Ovary (tissue), 9 donors: Measurements from ENCODE around the gene BSN. TPM values are rescaled to one million over a fixed set of nuclear protein-coding genes. Genes with fewer than 3 reads are reported as not detected.

Experiments used
- DNase-seq, 5 donors: peaks; one replicate each; pipeline ENCODE4 v3.0.0-alpha.2; 2019 to 2020
- H3K27ac ChIP-seq, 2 donors: fragments of 200-600 bp; one replicate each; pipeline versions ENCODE4 v1.5.1 to v1.8.0; 2019 to 2022
- H3K27me3 ChIP-seq: fragments of 200-600 bp; one replicate; pipeline ENCODE4 v1.8.0; 2022
- H3K36me3 ChIP-seq: fragments of 200-600 bp; sonication (generic); one replicate; pipeline ENCODE4 v1.5.1; 2019
- H3K4me1 ChIP-seq: one replicate; pipeline ENCODE4 v1.8.1; 2013; ENCODE audit warnings: mild to moderate bottlenecking, moderate library complexity; ENCODE audit not compliant: insufficient read depth
- H3K4me3 ChIP-seq: fragments of 200-600 bp; sonication (generic); one replicate; pipeline ENCODE4 v1.5.1; 2017
- H3K9me3 ChIP-seq, 2 donors: fragments of 200-600 bp in 1 of 2; sonication (generic) in 1 of 2; one replicate each; pipeline versions ENCODE4 v1.5.1 to v1.8.1; 2013 to 2019; ENCODE audit warnings: mild to moderate bottlenecking in 1 of 2, moderate library complexity in 1 of 2
- EP300 ChIP-seq: sonication (generic); formaldehyde crosslinking; IDR thresholded peaks from one replicate; pipeline ENCODE4 v1.6.1; 2017; ENCODE audit warnings: antibody characterized with exemption
- POLR2A ChIP-seq: fragments of 450-650 bp; IDR thresholded peaks from one replicate; pipeline ENCODE4 v1.6.1; 2017; ENCODE audit warnings: antibody characterized with exemption, mild to moderate bottlenecking, moderate library complexity
- WGBS, 3 donors: extraction: QIAGEN DNeasy Blood & Tissue Kit in 1 of 3; methylation state at CpG; one replicate each; pipeline versions ENCODE4 v1.1.5 to v1.1.7; 2013 to 2017; 5-methylcytosine and 5-hydroxymethylcytosine counted together
- intact Hi-C, 4 donors: fragments of 100-400 bp; cut with DNase I; formaldehyde crosslinking; loops; one replicate each; pipeline versions ENCODE4 v1.11.0 to v1.15.1; 2022 to 2023
- polyA plus RNA-seq, 2 donors: library from polyadenylated mRNA; stranded (reverse); fragments of 200-250 nt in 1 of 2; fragments of 350-450 nt in 1 of 2; fragmentation: Illumina TruSeq in 1 of 2; extraction: RNeasy Lipid Tissue Mini Kit (QIAGEN cat#74804) in 1 of 2; gene quantifications; one replicate each; pipeline ENCODE4 v1.2.3, GENCODE V29; 2013 to 2014
- total RNA-seq, 7 donors: library from RNA; depleted of rRNA in 2 of 7; stranded (reverse); fragments of >200 nt in 2 of 7; fragmentation: NEBNext Ultra II Directional in 3 of 7; extraction: Animal tissue kit (Norgen Biotek cat#: 25700) in 3 of 7; gene quantifications; one replicate each; pipeline versions ENCODE4 v1.1.0 to v1.2.4, GENCODE V29; 2016 to 2023
- TF ChIP-seq, protein P1 (sequence below), 3 donors: fragments of 450-650 bp in 2 of 3; fragments of 200-600 bp in 1 of 3; IDR thresholded peaks; one replicate each; pipeline versions ENCODE4 v1.5.1 to v1.8.0; 2016 to 2022; ENCODE audit warnings: antibody characterized with exemption in 3 of 3, mild to moderate bottlenecking in 1 of 3
- donor health status: DM: no; HTN: no; CAD: no; lungs with moderate emphysema.
- donor health status: DM: no; HTN: no; CAD: no.
- donor health status: Bipolar disorder and iron deficiency.
- donor health status: DM: yes; HTN: yes; CAD: no.
- donor health status: DM: no; HTN: no; CAD: no.
- donor health status: DM: yes; HTN: yes; CAD: no.

BSN gene
- total and polyA plus RNA-seq, 9 donors = 0.12 to 3.5 (median 0.77) TPM

DNA sequence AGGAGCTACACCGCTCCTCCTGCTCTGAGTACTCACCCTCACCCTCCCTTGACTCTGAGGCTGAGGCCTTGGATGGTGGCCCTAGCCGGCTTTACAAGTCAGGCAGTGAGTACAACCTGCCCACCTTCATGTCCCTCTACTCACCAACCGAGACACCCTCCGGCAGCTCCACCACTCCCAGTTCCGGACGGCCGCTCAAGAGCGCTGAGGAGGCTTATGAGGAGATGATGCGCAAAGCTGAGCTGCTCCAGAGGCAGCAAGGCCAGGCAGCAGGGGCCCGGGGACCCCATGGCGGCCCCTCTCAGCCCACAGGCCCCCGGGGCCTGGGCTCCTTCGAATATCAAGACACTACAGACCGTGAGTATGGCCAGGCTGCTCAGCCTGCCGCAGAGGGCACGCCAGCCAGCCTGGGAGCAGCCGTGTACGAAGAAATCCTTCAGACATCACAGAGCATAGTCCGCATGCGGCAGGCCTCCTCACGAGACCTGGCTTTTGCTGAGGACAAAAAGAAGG is 98.7 kb downstream of the BSN start:
- peak in 1 of 5 donors; percentile 26 for DNase-seq
- no peaks in the 10 kb centered on the region for H3K4me1 ChIP-seq
- no peaks in the 10 kb centered on the region for H3K36me3 ChIP-seq
- WGBS, 3 donors = 83 to 86% (median 84%) methylated on average over 21 of the region's 21 CpGs
- no peak for TF ChIP-seq EP300
- no peak for TF ChIP-seq POLR2A
- TF ChIP-seq, protein P1, sequence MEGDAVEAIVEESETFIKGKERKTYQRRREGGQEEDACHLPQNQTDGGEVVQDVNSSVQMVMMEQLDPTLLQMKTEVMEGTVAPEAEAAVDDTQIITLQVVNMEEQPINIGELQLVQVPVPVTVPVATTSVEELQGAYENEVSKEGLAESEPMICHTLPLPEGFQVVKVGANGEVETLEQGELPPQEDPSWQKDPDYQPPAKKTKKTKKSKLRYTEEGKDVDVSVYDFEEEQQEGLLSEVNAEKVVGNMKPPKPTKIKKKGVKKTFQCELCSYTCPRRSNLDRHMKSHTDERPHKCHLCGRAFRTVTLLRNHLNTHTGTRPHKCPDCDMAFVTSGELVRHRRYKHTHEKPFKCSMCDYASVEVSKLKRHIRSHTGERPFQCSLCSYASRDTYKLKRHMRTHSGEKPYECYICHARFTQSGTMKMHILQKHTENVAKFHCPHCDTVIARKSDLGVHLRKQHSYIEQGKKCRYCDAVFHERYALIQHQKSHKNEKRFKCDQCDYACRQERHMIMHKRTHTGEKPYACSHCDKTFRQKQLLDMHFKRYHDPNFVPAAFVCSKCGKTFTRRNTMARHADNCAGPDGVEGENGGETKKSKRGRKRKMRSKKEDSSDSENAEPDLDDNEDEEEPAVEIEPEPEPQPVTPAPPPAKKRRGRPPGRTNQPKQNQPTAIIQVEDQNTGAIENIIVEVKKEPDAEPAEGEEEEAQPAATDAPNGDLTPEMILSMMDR (IDR thresholded peaks at IDR 0.05) = no peak
- H3K27ac ChIP-seq = no peak overlapping the region
- no peaks in the 10 kb centered on the region for H3K9me3 ChIP-seq
- intact Hi-C loops = no loop called here
- no peak overlapping the region for H3K4me3 ChIP-seq
- H3K27me3 ChIP-seq = no peaks in the 10 kb centered on the region

DNA sequence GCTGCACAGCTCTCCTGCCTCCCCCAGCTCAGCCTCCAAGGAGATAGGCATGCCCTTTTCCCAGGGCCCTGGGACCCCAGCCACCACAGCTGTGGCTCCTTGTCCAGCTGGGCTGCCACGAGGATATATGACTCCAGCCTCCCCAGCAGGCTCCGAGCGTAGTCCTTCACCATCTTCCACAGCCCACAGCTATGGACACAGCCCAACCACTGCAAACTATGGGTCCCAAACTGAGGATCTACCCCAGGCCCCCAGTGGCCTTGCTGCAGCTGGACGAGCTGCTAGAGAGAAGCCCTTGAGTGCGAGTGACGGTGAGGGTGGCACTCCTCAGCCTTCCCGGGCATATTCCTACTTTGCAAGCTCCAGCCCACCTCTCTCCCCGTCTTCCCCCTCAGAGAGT is 99.3 kb downstream of the BSN start:
- H3K27me3 ChIP-seq = no peaks in the 10 kb centered on the region
- WGBS, 3 donors = 54 to 59% (median 58%) methylated on average over 8 of the region's 8 CpGs

DNA sequence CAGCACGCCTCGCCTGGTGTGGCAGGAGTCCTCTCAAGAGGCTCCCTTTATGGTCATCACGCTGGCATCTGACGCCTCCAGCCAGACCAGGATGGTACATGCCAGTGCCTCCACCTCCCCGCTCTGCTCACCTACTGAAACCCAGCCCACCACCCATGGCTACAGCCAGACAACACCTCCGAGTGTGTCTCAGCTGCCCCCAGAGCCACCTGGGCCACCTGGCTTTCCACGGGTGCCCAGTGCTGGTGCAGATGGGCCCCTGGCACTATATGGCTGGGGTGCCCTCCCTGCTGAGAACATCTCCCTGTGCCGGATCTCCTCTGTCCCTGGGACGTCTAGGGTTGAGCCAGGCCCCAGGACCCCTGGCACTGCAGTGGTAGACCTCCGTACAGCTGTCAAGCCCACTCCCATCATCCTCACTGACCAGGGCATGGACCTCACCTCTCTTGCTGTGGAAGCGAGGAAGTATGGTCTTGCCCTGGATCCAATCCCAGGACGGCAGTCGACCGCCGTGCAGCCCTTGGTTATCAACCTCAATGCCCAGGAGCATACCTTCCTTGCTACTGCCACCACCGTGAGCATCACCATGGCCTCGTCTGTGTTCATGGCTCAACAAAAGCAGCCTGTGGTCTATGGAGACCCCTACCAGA is 100.0 kb downstream of the BSN start:
- TF ChIP-seq, protein P1 (IDR thresholded peaks at IDR 0.05) = no peak
- no peak for TF ChIP-seq EP300
- no peaks in the 10 kb centered on the region for H3K27me3 ChIP-seq
- DNase-seq = no peak
- H3K4me3 ChIP-seq = no peak overlapping the region
- H3K36me3 ChIP-seq = no peaks in the 10 kb centered on the region
- H3K9me3 ChIP-seq = no peaks in the 10 kb centered on the region
- intact Hi-C loops = no loop called here
- H3K27ac ChIP-seq = no peak overlapping the region
- H3K4me1 ChIP-seq = no peaks in the 10 kb centered on the region
- 88 to 93% (median 91%) methylated on average over 17 of the region's 17 CpGs for WGBS, 3 donors

More for the DNA sequence above, 99.3 kb downstream of the BSN start:
- H3K36me3 ChIP-seq = no peaks in the 10 kb centered on the region
- H3K27ac ChIP-seq = no peak overlapping the region
- no peaks in the 10 kb centered on the region for H3K9me3 ChIP-seq
- TF ChIP-seq, protein P1 (IDR thresholded peaks at IDR 0.05) = no peak
- TF ChIP-seq POLR2A (no peak), EP300 (no peak)
- intact Hi-C loops = no loop called here
- no peak for DNase-seq
- no peak overlapping the region for H3K4me3 ChIP-seq
- no peaks in the 10 kb centered on the region for H3K4me1 ChIP-seq

DNA sequence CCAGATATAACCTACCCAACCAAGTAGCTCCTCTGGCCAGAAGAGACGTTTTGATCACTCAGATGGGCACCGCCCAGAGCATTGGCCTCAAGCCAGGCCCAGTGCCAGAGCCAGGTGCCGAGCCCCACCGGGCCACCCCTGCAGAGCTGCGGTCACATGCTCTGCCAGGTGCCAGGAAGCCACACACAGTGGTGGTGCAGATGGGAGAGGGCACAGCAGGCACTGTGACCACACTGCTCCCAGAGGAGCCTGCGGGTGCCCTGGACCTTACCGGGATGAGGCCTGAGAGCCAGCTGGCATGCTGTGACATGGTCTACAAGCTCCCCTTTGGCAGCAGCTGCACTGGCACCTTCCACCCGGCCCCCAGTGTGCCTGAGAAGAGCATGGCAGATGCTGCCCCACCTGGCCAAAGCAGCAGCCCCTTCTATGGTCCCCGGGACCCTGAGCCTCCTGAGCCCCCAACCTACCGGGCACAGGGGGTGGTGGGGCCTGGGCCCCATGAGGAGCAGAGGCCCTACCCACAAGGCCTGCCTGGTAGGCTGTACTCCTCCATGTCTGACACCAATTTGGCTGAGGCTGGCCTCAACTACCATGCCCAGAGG is 100.8 kb downstream of the BSN start:
- H3K9me3 ChIP-seq = no peaks in the 10 kb centered on the region
- no peak overlapping the region for H3K27ac ChIP-seq
- TF ChIP-seq, protein P1 (IDR thresholded peaks at IDR 0.05) = no peak
- no peak for TF ChIP-seq EP300
- no peak for TF ChIP-seq POLR2A
- no peak overlapping the region for H3K4me3 ChIP-seq
- intact Hi-C loops = no loop called here
- no peaks in the 10 kb centered on the region for H3K36me3 ChIP-seq
- H3K27me3 ChIP-seq = no peaks in the 10 kb centered on the region
- 78 to 85% (median 81%) methylated on average over 9 to 10 of the region's 10 CpGs for WGBS, 3 donors
- DNase-seq = no peak
- H3K4me1 ChIP-seq = no peaks in the 10 kb centered on the region
